Heart left ventricle (tissue), 13 donors: ENCODE measurements around the gene PCYT1A.

ENCODE experiments used
- POLR2A ChIP-seq, 2 donors: fragments of 450-650 bp; IDR thresholded peaks; one replicate each; pipeline ENCODE4 v1.6.1; 2017; ENCODE audit warnings: antibody characterized with exemption in 2 of 2, mild to moderate bottlenecking in 2 of 2, moderate library complexity in 2 of 2
- TF ChIP-seq, protein P1 (sequence below), 12 donors: fragments of 200-600 bp; sonication (generic) in 4 of 12; IDR thresholded peaks; one replicate each; pipeline versions ENCODE4 v1.5.0 to v1.8.0; 2018 to 2022; ENCODE audit warnings: antibody characterized with exemption in 12 of 12, mild to moderate bottlenecking in 5 of 12
- donor health status: ischemic (EF 13 %, LVEDD 7.1; RV severe dilation, severe dysfunction).
- donor health status: DM: no; HTN: yes; CAD: no.
- donor health status: DM: no; HTN: no; CAD: no.
- donor health status: ischemic (EF 25% LVEDD 6.9; RV normal size, moderate dysfunction).
- donor health status: ischemic (EF 25% LVEDD 5.7; RV mildly dilated, moderate dysfunction).
- donor health status: ischemic (EF 35%, LVEDD 5.7; RV mildly dilated, moderate dysfunction).
- donor health status: nonischemic (EF 11% LVEDD 7.7; RV severe dilation, severe dysfunction).
- donor health status: DM: yes; HTN: yes; CAD: no.
- donor health status: PGD.
- donor health status: ischemic (EF 29% LVEDD 5.4; RV normal size, mild dysfunction).
- donor health status: nonischemic (EF 23%, LVEDD 6.1; RV moderate dilation, normal function).

DNA sequence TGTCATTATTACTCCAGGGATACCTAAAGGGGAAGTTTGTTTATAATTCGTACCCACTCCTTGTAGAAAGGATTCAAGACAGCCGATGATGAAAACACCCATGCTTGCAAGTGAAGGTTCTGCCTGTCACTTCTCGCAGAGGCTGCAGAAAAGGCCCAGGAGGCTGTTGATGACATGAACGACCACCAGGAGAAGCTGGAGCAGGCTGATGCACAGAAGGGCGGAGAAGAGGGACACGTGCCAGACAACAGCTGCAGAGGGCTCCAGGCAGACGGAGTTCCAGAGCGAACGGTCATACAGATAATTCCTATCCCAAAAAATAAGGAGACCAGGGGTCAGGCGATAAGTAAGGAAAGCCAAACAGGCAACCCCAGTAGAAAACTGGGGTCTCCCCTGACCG lies 36.2 kb upstream of the PCYT1A start:
- TF ChIP-seq, protein P1, sequence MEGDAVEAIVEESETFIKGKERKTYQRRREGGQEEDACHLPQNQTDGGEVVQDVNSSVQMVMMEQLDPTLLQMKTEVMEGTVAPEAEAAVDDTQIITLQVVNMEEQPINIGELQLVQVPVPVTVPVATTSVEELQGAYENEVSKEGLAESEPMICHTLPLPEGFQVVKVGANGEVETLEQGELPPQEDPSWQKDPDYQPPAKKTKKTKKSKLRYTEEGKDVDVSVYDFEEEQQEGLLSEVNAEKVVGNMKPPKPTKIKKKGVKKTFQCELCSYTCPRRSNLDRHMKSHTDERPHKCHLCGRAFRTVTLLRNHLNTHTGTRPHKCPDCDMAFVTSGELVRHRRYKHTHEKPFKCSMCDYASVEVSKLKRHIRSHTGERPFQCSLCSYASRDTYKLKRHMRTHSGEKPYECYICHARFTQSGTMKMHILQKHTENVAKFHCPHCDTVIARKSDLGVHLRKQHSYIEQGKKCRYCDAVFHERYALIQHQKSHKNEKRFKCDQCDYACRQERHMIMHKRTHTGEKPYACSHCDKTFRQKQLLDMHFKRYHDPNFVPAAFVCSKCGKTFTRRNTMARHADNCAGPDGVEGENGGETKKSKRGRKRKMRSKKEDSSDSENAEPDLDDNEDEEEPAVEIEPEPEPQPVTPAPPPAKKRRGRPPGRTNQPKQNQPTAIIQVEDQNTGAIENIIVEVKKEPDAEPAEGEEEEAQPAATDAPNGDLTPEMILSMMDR (IDR thresholded peaks at IDR 0.05): no peak
- TF ChIP-seq POLR2A (IDR thresholded peaks at IDR 0.05): no peak
